Ecto neural progenitor cell (in vitro differentiated cells): ENCODE measurements around the gene NKX2-3.
A peak's percentile ranks its signal among the peaks of the same experiment; 100 is the strongest.

Experiments used
- DNase-seq: peaks from one replicate; pipeline ENCODE4 v3.0.0-alpha.2; 2018; ENCODE audit warnings: low spot score

Gene NKX2-3

GRCh38 chr10:99526861-99527504, 5.8 kb upstream of the NKX2-3 start:
- no peak for DNase-seq

GRCh38 chr10:99527526-99528493, 4.9 kb upstream of the NKX2-3 start:
- no peak for DNase-seq

GRCh38 chr10:99528494-99529441, 4.0 kb upstream of the NKX2-3 start:
- DNase-seq = no peak

DNA sequence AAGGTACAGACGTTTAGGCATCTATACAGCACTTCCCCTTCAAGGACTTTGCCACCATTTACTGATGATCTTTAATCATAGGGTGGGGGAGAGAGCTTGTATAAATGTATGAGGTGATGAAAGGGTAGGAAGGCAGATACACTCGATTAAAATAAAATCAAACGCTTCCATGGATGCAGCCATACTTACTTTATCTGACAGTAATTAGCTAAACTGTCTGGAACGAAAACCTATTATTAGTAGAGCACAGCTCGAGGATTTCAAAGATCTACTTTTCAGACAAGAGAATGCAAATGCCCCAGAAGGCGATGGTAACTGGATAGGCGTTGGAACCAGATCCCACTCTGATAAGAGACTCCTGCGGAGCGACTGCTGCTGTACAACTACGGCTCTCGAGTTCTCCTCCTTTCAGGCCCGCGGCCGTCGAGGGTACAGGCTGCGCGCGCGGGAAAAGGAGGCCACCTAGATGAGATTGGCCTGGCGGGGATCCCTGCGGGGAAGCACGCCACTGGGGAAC, 3.1 kb upstream of the NKX2-3 start:
- DNase-seq = peak; percentile 65

- no peak for DNase-seq
Measured at GRCh38 chr10:99530108-99531025, 2.4 kb upstream of the NKX2-3 start.

DNA sequence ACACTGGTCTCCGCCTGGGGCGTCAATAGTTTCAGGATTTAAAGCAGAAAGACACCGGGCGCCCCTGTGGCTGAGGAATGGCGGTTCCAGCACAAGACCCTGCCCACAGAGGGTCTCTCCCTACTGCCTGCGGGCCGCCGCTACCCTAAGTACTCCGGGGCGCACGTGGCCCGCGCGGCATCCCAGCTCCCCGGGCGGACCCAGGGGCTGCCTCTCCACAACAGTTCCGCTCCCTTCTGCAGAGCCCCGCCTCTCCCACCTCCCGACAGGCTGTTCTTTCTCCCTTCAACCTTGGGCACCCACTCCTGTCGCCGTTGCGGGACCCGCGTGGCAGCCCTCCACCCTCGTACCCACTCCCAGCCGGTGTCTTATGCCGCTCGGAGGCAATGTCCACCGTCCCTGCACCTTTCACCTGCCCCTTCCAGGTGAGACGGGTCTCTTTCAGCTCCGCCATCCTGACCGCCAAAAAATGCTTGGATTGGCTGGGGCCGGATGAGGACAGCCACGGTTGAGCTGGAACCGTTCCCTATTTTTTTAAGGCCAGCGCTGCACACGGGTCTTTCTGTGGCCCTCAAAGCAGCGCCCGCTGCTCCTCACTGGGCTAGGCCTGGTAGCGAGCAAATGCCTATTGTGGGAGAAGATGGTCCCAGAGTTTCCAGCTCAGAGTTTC, 1.6 kb upstream of the NKX2-3 start:
- DNase-seq = peak; percentile 65

DNA sequence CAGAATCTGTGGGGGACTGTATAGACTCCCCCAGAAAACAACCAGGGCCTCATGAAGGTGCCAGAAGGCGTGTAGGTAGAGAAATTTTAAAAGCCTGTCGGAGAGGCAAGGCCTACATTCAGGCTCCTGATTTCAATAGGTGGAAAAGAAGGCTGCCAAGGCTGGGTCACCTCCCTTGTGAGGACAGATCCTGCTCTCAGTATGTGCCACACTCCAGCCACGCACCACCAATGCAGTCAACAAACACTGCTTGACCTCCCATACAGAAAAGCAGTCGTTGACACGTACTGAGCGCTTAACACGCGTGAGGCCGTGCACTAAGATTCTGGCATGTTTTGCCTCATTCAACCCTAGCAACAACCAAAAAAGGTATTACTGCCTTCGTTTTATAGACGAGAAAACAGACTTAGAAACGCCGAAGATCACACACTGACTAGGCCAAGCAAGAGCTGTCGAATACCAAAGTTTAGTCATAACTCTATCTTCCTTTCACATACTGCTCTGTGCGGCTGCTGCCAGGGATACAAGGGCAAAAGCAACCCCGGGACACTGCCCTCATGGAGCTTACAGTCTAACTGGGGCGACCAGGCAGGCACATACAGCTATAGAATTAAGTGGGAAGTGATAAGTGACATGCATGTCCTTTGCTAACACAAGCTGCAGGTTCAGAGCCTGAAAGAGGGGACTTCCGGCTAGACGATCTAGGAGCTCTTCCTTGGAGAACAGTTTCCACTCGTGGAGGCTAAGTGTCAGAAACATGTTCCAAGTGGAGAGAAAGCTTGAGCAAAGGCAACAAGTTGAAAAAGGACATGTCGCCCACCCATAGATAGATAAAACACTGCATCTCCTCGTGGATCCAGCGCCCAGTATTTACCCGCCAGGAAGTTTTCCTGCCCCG, 797 bp upstream of the NKX2-3 start:
- no peak for DNase-seq

DNA sequence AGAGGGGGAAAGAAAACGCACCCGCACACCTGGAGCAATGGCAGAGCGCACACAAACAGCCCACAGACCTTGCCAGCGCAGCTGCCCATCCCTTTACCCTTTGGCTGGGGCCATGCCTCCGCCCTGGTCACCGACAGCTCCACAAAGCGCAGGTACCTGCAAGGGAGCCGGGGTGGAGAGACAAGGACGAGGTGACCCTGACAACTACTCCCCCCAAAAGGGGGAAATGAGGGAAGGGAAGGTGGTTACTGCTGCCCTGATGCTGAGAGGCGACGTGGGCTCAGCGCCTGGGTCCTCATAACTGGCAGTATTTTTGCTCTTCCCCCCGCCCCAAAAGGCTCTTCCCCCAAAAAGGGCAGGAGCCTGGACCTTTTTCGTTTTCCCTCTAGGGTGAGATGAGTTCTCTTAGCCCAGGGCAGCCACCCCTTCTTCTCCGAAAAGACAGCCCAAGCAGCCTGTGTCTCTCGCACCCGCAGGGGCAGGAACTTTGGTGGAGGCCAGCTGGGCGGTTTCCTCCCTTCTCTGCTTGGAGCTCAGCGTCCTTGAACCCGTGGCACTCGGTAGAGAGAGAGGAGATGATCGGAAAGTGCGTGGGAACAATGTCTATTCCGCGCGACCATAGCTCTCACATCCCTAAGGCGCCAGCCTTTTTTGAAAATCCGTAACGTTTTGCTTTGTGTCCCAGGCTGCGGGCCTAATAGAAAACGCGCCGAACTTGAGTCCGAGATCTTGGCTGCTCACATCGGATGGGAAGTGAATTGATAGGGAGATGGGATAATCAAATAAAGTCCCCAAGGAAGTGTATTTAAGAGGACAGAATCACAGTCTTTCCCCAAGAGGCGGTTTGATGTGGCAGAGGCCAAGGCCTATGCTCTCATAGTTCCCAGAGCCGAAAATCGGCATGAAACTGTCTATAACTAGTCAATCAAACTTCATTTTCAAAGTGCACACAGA, 1.0 kb downstream of the NKX2-3 start:
- no peak for DNase-seq

DNA sequence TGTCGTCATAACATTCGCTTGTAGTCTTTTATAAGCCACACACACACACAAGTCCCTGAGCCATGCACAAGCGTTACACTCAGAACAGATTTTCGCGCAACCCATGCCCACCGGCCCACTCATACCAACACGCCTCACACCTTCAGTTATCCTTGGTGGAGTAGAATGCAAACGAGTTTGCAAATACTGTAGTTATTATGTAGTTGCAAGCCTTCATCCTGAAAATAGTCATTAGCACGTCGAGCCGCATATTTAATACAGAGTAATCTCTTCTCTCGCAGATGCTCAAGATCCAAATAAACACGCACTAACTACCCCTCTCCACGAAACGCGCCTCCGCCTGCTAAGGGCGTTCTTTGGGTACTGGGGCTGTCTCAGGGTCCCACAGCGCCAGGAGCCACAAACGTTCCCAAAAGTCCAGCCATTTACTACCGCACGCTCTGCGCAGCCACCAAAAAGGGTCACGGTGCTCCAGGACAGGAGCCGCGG, 1.8 kb downstream of the NKX2-3 start:
- no peak for DNase-seq

- DNase-seq = peak; percentile 72
Measured at GRCh38 chr10:99534939-99535763, 2.4 kb downstream of the NKX2-3 start.

DNA sequence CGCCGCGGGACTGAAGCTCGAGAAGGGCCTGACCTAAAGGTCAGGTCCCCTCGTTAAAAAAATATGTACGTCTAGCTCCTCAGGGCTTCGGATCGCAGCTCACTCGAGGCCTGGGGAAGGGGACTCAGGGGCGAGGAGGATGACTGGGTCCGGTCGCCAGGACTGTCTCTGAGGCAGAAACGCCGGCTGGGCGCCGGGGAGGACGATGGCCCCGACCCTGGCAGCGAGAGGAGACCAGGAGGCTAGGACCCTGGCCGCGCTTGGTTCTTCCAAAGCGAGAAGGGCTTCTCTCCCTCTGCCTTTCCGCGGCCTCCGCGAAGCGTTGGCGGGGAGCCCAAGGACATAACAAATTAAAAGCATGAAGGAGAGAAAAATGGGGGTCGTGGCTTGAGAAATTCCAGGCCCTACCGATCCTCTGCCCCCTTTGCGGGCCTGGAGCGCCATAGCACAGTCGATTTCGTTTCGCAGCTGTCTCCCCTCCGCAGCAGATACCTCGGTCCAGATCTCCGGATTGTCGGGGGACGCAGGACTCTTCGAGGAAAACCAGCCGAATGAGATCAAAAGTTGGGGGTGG, 3.1 kb downstream of the NKX2-3 start:
- DNase-seq = no peak

DNA sequence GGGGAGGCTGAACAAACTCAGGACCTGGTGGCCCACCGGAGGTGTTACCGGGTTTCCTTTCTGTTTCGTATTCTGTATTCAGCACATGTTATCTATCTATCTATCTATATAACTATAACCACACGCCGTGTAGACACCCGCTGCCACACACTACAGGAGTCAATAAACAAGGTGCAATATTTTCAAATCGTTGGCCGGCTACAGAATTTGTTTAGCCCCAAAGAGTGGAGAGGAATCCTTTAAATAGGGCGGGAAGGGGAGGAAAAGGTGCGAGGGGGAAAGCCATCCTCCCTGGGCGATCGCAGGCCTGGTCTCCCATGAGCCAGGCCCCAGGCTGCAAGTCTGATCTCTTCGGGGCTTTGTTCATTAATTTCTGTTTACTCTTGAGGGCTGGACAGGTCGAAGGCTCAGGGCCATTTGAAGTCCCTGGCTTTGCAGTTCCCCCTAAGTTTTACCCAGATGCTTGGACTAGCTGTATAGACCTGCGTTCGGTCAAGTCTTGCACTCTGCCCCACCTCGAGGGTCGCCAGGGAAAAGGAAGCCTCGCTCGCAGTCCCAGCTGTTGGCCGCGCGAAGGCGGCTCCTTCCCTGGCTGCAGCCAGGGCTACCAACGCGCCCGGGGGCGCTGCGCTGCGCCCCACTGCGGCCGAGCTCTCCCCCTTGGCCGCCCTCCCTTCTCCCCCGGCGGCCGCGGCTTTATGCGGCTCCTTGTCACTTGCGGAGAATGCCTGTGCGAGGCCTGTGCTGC, 3.8 kb downstream of the NKX2-3 start:
- DNase-seq = peak; percentile 76

DNA sequence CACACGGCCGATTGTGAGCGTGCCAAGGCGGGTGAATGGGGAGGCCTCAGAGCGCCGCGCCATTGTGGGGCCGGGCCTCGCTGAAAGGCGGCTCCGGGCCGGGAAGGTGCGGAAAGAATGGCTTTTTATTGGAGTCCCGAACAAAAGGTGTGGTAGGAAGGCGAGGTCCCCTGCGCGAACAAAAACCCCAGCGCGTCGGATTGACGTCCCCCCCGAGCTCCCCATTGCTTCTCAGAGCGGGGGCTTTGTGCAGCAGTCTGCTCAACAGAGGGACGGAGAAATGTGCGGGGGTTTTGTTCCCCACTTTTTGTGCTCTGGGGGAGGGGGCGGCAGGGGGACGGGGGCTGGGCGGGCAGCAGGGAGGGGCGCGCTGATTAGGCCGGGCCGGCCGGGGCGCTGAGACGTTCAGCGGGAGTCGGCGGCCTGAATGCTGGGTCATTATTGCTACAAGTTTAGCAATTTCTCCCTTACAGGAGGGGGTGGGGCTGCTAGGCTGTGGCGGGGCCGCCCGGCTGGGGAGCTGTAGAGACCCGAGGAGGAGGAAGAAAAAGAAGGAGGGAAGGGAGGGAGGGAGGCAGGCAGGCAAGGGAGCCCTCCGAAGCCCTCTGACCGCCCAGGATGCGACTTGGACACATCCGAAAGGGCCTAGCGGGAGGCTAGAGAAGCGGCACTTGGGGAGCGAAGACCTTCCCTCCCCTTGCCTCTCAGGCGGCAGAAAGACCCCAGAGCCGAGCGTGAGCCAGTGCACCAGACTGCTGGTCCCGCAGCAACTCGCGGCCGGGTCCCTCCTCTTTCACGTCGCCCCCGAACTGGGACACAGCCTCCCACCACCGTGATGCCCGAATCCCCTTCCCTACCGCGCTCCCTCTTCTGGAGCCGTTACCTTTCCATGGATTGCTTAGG, 4.6 kb downstream of the NKX2-3 start:
- no peak for DNase-seq

- no peak for DNase-seq
Measured at GRCh38 chr10:99537989-99538917, 5.5 kb downstream of the NKX2-3 start.
